Measurements from ENCODE around the gene TOM1.

GRCh38 chr22:35323305-35323704 lies 23.6 kb downstream of the TOM1 start:
- no peak for TF ChIP-seq PKNOX1 (IDR thresholded peaks at IDR 0.05)
- TF ChIP-seq ELF4 (IDR thresholded peaks at IDR 0.05): no peak
- TF ChIP-seq L3MBTL2 (conservative IDR thresholded peaks at IDR 0.05): no peak
- TF ChIP-seq FOXK2 (IDR thresholded peaks at IDR 0.05): no peak
- TF ChIP-seq SP1 (IDR thresholded peaks at IDR 0.05): no peak
- TF ChIP-seq LEF1 (IDR thresholded peaks at IDR 0.05; ENCODE audit: borderline replicate concordance): no peak
- TF ChIP-seq FOXM1 (IDR thresholded peaks at IDR 0.05; ENCODE audit: borderline replicate concordance): no peak
- TF ChIP-seq FOXA1 (IDR thresholded peaks at IDR 0.05): no peak
- no peak for TF ChIP-seq ZNF384 (IDR thresholded peaks at IDR 0.05)
- no peak for TF ChIP-seq NFRKB (IDR thresholded peaks at IDR 0.05)
